ENCODE results near the gene A4GNT.
"Not testable (repeated sequence)": the region's sequence is repeated elsewhere in the genome, so short reads cannot be mapped to it uniquely, and the experiment has no call there.

Gene A4GNT

DNA sequence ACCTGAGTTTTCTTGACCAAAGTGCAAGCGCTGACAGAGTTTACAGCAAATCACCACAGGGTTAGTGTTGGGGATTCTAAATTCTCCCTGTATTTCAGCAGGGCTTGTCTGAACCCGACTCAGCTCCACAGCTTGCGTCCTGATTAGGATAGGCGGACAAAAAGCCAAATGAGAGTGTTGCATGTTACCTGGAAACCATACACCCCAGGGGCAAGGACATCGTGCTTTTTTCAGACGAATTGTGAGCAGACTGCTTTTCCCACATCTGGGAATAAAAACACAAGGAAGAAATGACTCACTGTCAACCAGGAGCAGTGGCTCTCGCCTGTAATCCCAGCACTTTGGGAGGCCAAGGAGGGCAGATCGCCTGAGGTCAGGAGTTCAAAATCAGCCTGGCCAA, 19.8 kb downstream of the A4GNT start:
- TF ChIP-seq, protein P1, sequence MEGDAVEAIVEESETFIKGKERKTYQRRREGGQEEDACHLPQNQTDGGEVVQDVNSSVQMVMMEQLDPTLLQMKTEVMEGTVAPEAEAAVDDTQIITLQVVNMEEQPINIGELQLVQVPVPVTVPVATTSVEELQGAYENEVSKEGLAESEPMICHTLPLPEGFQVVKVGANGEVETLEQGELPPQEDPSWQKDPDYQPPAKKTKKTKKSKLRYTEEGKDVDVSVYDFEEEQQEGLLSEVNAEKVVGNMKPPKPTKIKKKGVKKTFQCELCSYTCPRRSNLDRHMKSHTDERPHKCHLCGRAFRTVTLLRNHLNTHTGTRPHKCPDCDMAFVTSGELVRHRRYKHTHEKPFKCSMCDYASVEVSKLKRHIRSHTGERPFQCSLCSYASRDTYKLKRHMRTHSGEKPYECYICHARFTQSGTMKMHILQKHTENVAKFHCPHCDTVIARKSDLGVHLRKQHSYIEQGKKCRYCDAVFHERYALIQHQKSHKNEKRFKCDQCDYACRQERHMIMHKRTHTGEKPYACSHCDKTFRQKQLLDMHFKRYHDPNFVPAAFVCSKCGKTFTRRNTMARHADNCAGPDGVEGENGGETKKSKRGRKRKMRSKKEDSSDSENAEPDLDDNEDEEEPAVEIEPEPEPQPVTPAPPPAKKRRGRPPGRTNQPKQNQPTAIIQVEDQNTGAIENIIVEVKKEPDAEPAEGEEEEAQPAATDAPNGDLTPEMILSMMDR (conservative IDR thresholded peaks at IDR 0.05; ENCODE audit: low read depth, low read length), result no peak
- H3K4me1 ChIP-seq (ENCODE audit: low read depth, poor library complexity, severe bottlenecking), result peaks cover 3% of the 10 kb centered on the region
- no peak overlapping the region for H3K9ac ChIP-seq
- H2AFZ ChIP-seq (ENCODE audit: low read depth), result no peak overlapping the region
- no peaks in the 10 kb centered on the region for H3K27me3 ChIP-seq (ENCODE audit: insufficient read depth, low read depth)
- H3K79me2 ChIP-seq (ENCODE audit: insufficient read depth, low read depth), result no peaks in the 10 kb centered on the region
- no peak overlapping the region for H3K27ac ChIP-seq
- no peaks in the 10 kb centered on the region for H3K36me3 ChIP-seq (ENCODE audit: insufficient read depth)
- H3K4me3 ChIP-seq (IDR thresholded peaks at IDR 0.05; ENCODE audit: insufficient read depth, low read depth, low read length), result no peak overlapping the region
- no peaks in the 10 kb centered on the region for H4K20me1 ChIP-seq (ENCODE audit: insufficient read depth)
- no peak overlapping the region for H3K4me2 ChIP-seq

DNA sequence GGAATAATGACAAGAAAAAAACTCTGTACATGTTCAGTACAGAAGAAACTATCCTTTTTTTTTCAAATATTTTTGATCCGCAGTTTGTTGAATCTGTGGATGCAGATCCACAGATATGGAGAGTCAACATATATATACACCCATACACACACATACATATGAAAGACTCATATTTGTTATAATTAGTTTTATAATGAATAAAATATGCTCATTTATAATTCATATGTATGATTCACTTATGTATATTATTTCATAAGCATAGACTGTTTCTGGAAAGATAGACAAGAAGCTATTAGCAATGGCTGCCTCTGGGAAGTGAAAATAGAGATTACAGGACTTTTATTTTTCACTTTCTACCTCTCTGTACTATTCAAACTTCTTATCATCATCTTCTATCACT, 26.6 kb downstream of the A4GNT start:
- Histone ChIP-seq H4K20me1 (ENCODE audit: insufficient read depth) (no peaks in the 10 kb centered on the region), H3K36me3 (ENCODE audit: insufficient read depth) (no peaks in the 10 kb centered on the region), H3K4me2 (no peak overlapping the region), H3K27me3 (ENCODE audit: insufficient read depth, low read depth) (no peaks in the 10 kb centered on the region), H2AFZ (ENCODE audit: low read depth) (no peak overlapping the region), H3K27ac (no peak overlapping the region), H3K9ac (no peak overlapping the region), H3K79me2 (ENCODE audit: insufficient read depth, low read depth) (no peaks in the 10 kb centered on the region), H3K4me3 (IDR thresholded peaks at IDR 0.05; ENCODE audit: insufficient read depth, low read depth, low read length) (no peak overlapping the region), H3K4me1 (ENCODE audit: low read depth, poor library complexity, severe bottlenecking) (no peaks in the 10 kb centered on the region)
- TF ChIP-seq, protein P1 (conservative IDR thresholded peaks at IDR 0.05; ENCODE audit: low read depth, low read length), result no peak

- H3K4me3 ChIP-seq (IDR thresholded peaks at IDR 0.05; ENCODE audit: insufficient read depth, low read depth, low read length), result no peak overlapping the region
- H3K27ac ChIP-seq, result no peak overlapping the region
- no peak overlapping the region for H3K9ac ChIP-seq
- H3K79me2 ChIP-seq (ENCODE audit: insufficient read depth, low read depth), result no peaks in the 10 kb centered on the region
- no peaks in the 10 kb centered on the region for H3K36me3 ChIP-seq (ENCODE audit: insufficient read depth)
- no peak overlapping the region for H3K4me2 ChIP-seq
- TF ChIP-seq, protein P1 (conservative IDR thresholded peaks at IDR 0.05; ENCODE audit: low read depth, low read length), result no peak
- H3K4me1 ChIP-seq (ENCODE audit: low read depth, poor library complexity, severe bottlenecking), result no peaks in the 10 kb centered on the region
- no peak overlapping the region for H2AFZ ChIP-seq (ENCODE audit: low read depth)
- H4K20me1 ChIP-seq (ENCODE audit: insufficient read depth), result no peaks in the 10 kb centered on the region
- no peaks in the 10 kb centered on the region for H3K27me3 ChIP-seq (ENCODE audit: insufficient read depth, low read depth)
These were observed 28.7 kb downstream of the A4GNT start for GRCh38 chr3:138103466-138103865.

DNA sequence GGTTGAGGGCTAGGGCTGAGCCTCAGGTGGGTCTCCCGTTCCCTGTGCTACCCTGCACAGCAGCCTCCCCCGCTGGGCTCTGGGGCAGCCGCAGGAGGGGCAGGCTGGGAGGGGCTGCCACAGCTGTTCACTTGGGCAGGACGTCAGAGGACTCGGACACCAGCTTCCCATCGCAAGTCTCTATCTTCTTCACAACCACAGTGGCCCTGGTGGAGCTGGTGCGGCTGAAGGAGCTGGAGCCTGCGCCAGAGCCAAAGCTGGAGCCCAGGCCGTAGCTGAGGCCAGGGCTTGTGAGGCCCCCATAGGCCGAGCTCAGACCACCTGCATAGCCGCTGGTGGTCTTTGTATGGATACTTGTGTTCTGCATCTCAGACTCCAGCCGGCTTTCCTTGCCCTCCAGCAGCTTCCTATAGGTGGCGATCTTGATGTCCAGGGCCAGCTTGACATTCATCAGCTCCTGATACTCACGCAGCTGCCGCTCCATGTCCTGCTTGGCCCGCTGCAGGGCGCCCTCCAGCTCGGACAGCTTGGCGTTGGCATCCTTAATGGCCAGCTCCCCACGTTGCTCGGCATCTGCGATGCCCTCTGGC, 30.7 kb downstream of the A4GNT start:
- TF ChIP-seq, protein P1 (conservative IDR thresholded peaks at IDR 0.05; ENCODE audit: low read depth, low read length), result 0 out of 2 replicates have a peak, but pooled peaks have one; percentile 19
- H3K4me1 ChIP-seq (ENCODE audit: low read depth, poor library complexity, severe bottlenecking); H3K27me3 ChIP-seq (ENCODE audit: insufficient read depth, low read depth); H3K36me3 ChIP-seq (ENCODE audit: insufficient read depth); H3K4me3 ChIP-seq (IDR thresholded peaks at IDR 0.05; ENCODE audit: insufficient read depth, low read depth, low read length); H3K79me2 ChIP-seq (ENCODE audit: insufficient read depth, low read depth); H3K27ac ChIP-seq; H4K20me1 ChIP-seq (ENCODE audit: insufficient read depth); H2AFZ ChIP-seq (ENCODE audit: low read depth); H3K4me2 ChIP-seq; H3K9ac ChIP-seq: not testable (repeated sequence)
